Measurements from ENCODE around the gene METTL26.

- TF ChIP-seq EZH2phosphoT487 (IDR thresholded peaks at IDR 0.05; ENCODE audit: insufficient read depth, low read depth), result no peak
- TF ChIP-seq EZH2 (IDR thresholded peaks at IDR 0.05; ENCODE audit: insufficient read depth, poor library complexity, severe bottlenecking), result no peak
Measured at GRCh38 chr16:624526-625070, 11.5 kb downstream of the METTL26 start.

All from GM23248 (cell line).